Activated CD8-positive, alpha-beta T cell treated with anti-CD3 and anti-CD28 coated beads for 36 hours (primary cell): ENCODE measurements around the gene GAGE12E. TPM values are rescaled to one million over a fixed set of nuclear protein-coding genes. Genes with fewer than 3 reads are reported as not detected.
"Not testable (repeated sequence)": the region's sequence is repeated elsewhere in the genome, so short reads cannot be mapped to it uniquely, and the experiment has no call there.

Source experiments
- ATAC-seq: fragments of 200-7000 bp; cut with Tn5 transposase; one replicate; pipeline ENCODE4 v1.10.0; 2021; ENCODE audit warnings: mild to moderate bottlenecking, moderate library complexity
- CTCF ChIA-PET: fragments of 350-600 bp; sonication (Branson Sonifier 250); formaldehyde crosslinking; loops from one replicate; lab custom pipeline; 2021; ENCODE audit warnings: antibody characterized with exemption; lab: Charles Lee
- POLR2A ChIA-PET: fragments of 350-600 bp; sonication (Branson Sonifier 250); formaldehyde crosslinking; loops from one replicate; lab custom pipeline; 2021; ENCODE audit warnings: antibody characterized with exemption; lab: Charles Lee
- DNase-seq: peaks from one replicate; pipeline ENCODE4 v3.0.0-alpha.2; 2020
- H3K27ac Mint-ChIP-seq: one replicate; pipeline ENCODE4 v1.8.0; 2021; ENCODE audit warnings: mild to moderate bottlenecking, mixed read lengths
- H3K27me3 Mint-ChIP-seq: one replicate; pipeline ENCODE4 v1.8.0; 2021; ENCODE audit warnings: mixed read lengths
- H3K36me3 Mint-ChIP-seq: one replicate; pipeline ENCODE4 v1.8.0; 2021; ENCODE audit warnings: low read depth, mixed read lengths
- H3K4me1 Mint-ChIP-seq: one replicate; pipeline ENCODE4 v1.8.0; 2021; ENCODE audit warnings: low read depth, mixed read lengths
- H3K4me3 Mint-ChIP-seq: one replicate; pipeline ENCODE4 v1.8.0; 2021; ENCODE audit warnings: mild to moderate bottlenecking, moderate library complexity, mixed read lengths
- H3K9me3 Mint-ChIP-seq: one replicate; pipeline ENCODE4 v1.8.0; 2021; ENCODE audit warnings: mixed read lengths
- intact Hi-C: fragments of 100-400 bp; cut with micrococcal nuclease; formaldehyde crosslinking; loops from one replicate; pipeline ENCODE4 v1.10.0; 2022
- total RNA-seq, 2 experiments: library from RNA; stranded (reverse); gene quantifications; one replicate each; pipeline ENCODE4 v1.2.3, GENCODE V29; 2021

GAGE12E gene
- total RNA-seq, 2 experiments from 2014 or later, result not detected

DNA sequence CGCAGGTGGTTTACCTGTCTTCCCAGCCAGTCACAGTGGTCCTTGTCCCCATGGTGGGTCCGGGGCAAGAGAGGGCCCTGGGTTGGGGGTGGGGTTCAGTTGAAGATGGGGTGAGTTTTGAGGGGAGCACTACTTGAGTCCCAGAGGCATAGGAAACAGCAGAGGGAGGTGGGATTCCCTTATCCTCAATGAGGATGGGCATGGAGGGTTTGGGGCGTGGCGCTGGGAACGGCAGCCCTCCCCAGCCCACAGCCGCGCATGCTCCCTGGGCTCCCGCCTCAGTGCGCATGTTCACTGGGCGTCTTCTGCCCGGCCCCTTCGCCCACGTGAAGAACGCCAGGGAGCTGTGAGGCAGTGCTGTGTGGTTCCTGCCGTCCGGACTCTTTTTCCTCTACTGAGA lies 47.6 kb downstream of the GAGE12E start, which contains the start of gene GAGE1:
Gene GAGE1, plus strand, starts transcription at position 301 of the 400 bp plus-strand sequence. CDS start 1,155 bp downstream, outside the sequence.
- CTCF ChIA-PET, H3K9me3 Mint-ChIP-seq, H3K27me3 Mint-ChIP-seq, H3K36me3 Mint-ChIP-seq, POLR2A ChIA-PET, intact Hi-C loops, H3K4me3 Mint-ChIP-seq, H3K27ac Mint-ChIP-seq, DNase-seq, H3K4me1 Mint-ChIP-seq, ATAC-seq: not testable (repeated sequence)

Other genes starting within 250 kb of the GAGE12E start
- gene GAGE10, start 247.6 kb upstream of the GAGE12E start, total RNA-seq, result not detected
- gene GAGE12J, start 229.3 kb upstream of the GAGE12E start, total RNA-seq, result not detected
- gene GAGE13, start 219.7 kb upstream of the GAGE12E start, total RNA-seq, result not detected
- gene GAGE12C, start 19.1 kb upstream of the GAGE12E start, total RNA-seq, result not detected
- gene GAGE12D, start 9.6 kb upstream of the GAGE12E start, total RNA-seq, result not detected
- gene GAGE12F, start 9.6 kb downstream of the GAGE12E start, total RNA-seq, result not detected
- not detected for gene GAGE12G, start 19.1 kb downstream of the GAGE12E start, total RNA-seq
- gene GAGE12H, start 28.7 kb downstream of the GAGE12E start, total RNA-seq, result not detected
- not detected for gene GAGE2A, start 38.2 kb downstream of the GAGE12E start, total RNA-seq
- not detected for gene GAGE1, start 47.7 kb downstream of the GAGE12E start, total RNA-seq
- not detected for gene PAGE1, start 144.7 kb downstream of the GAGE12E start, total RNA-seq